ENCODE data around the gene PHF14. TPM values are rescaled to one million over a fixed set of nuclear protein-coding genes. Genes with fewer than 3 reads are reported as not detected.

PHF14 gene
- total and polyA plus RNA-seq, 2 donors (not counting 1 experiment from before 2014, with no cell fraction given): 9.6 to 43.7 TPM

- no peaks in the 10 kb centered on the region for H3K36me3 ChIP-seq (replicated peaks in 1 of 2; ENCODE audit: control extremely low read depth in 1 of 2, control insufficient read depth in 1 of 2, extremely low read depth in 1 of 2, insufficient read depth in 2 of 2, low read length in 1 of 2)
- no peaks in the 10 kb centered on the region for H3K9me3 Mint-ChIP-seq (ENCODE audit: insufficient read depth)
- H3K27ac ChIP-seq (ENCODE audit: low read length in 2 of 2): no peak overlapping the region
- POLR2A ChIA-PET: no interaction called here
- no peaks in the 10 kb centered on the region for H3K4me1 Mint-ChIP-seq
- no peak overlapping the region for H2AFZ ChIP-seq (ENCODE audit: insufficient read depth, low read depth, low read length, poor library complexity, severe bottlenecking)
- no peak overlapping the region for H3K4me3 ChIP-seq (ENCODE audit: control extremely low read depth in 1 of 5, extremely low read depth in 1 of 5, insufficient read depth in 1 of 5, low read depth in 2 of 5, low read length in 4 of 5)
- no peaks in the 10 kb centered on the region for H3K9me3 ChIP-seq (ENCODE audit: control extremely low read depth in 1 of 3, control insufficient read depth in 2 of 3, insufficient read depth in 1 of 3, low read length in 2 of 3)
- no CpG with 5 or more reads among the region's 5 CpGs for WGBS (ENCODE audit: insufficient coverage)
- no peaks in the 10 kb centered on the region for H3K4me1 ChIP-seq (ENCODE audit: control insufficient read depth in 2 of 2, insufficient read depth in 2 of 2, low read length in 2 of 2)
- CTCF ChIA-PET: no interaction called here
- DNase-seq (no peak), ATAC-seq (ENCODE audit: low read depth) (no peak)
- no peaks in the 10 kb centered on the region for H3K79me2 ChIP-seq (ENCODE audit: control insufficient read depth, insufficient read depth, low read length)
- no peaks in the 10 kb centered on the region for H3K27me3 Mint-ChIP-seq
- H3K27ac Mint-ChIP-seq: no peak overlapping the region
- no peak for TF ChIP-seq CTCF (IDR thresholded peaks at IDR 0.05)
- no peak for TF ChIP-seq EZH2 (IDR thresholded peaks at IDR 0.05; ENCODE audit: borderline replicate concordance, insufficient read depth, low read depth, low read length, poor library complexity, severe bottlenecking)
- H3K4me2 ChIP-seq (replicated peaks; ENCODE audit: low read depth, low read length, poor library complexity, severe bottlenecking): no peak overlapping the region
- no peaks in the 10 kb centered on the region for H4K20me1 ChIP-seq (ENCODE audit: control insufficient read depth, insufficient read depth, low read length, poor library complexity, severe bottlenecking)
- H3K9ac ChIP-seq (ENCODE audit: low read length): no peak overlapping the region
- H3K4me3 Mint-ChIP-seq: no peak overlapping the region
- intact Hi-C loops (cut with micrococcal nuclease): no loop called here
- no peaks in the 10 kb centered on the region for H3K27me3 ChIP-seq (replicated peaks in 1 of 4; ENCODE audit: control extremely low read depth in 1 of 4, control insufficient read depth in 3 of 4, insufficient read depth in 4 of 4, low read length in 3 of 4)
These were observed 198.0 kb downstream of the PHF14 start for GRCh38 chr7:11171569-11172192.

GRCh38 chr7:11172835-11173234, 199.2 kb downstream of the PHF14 start:
- ChIA-PET POLR2A (no interaction called here), CTCF (no interaction called here)
- H3K27me3 Mint-ChIP-seq: no peaks in the 10 kb centered on the region
- Histone ChIP-seq H2AFZ (ENCODE audit: insufficient read depth, low read depth, low read length, poor library complexity, severe bottlenecking) (no peak overlapping the region), H3K27ac (ENCODE audit: low read length in 2 of 2) (no peak overlapping the region), H3K79me2 (ENCODE audit: control insufficient read depth, insufficient read depth, low read length) (no peaks in the 10 kb centered on the region), H3K9me3 (ENCODE audit: control extremely low read depth in 1 of 3, control insufficient read depth in 2 of 3, insufficient read depth in 1 of 3, low read length in 2 of 3) (no peaks in the 10 kb centered on the region), H3K27me3 (replicated peaks in 1 of 4; ENCODE audit: control extremely low read depth in 1 of 4, control insufficient read depth in 3 of 4, insufficient read depth in 4 of 4, low read length in 3 of 4) (no peaks in the 10 kb centered on the region), H3K4me1 (ENCODE audit: control insufficient read depth in 2 of 2, insufficient read depth in 2 of 2, low read length in 2 of 2) (no peaks in the 10 kb centered on the region), H3K9ac (ENCODE audit: low read length) (no peak overlapping the region), H3K4me2 (replicated peaks; ENCODE audit: low read depth, low read length, poor library complexity, severe bottlenecking) (no peak overlapping the region), H3K36me3 (replicated peaks in 1 of 2; ENCODE audit: control extremely low read depth in 1 of 2, control insufficient read depth in 1 of 2, extremely low read depth in 1 of 2, insufficient read depth in 2 of 2, low read length in 1 of 2) (no peaks in the 10 kb centered on the region), H3K4me3 (ENCODE audit: control extremely low read depth in 1 of 5, extremely low read depth in 1 of 5, insufficient read depth in 1 of 5, low read depth in 2 of 5, low read length in 4 of 5) (no peak overlapping the region), H4K20me1 (ENCODE audit: control insufficient read depth, insufficient read depth, low read length, poor library complexity, severe bottlenecking) (no peaks in the 10 kb centered on the region)
- H3K27ac Mint-ChIP-seq: no peak overlapping the region
- DNase-seq: no peak
- H3K4me3 Mint-ChIP-seq: no peak overlapping the region
- no peaks in the 10 kb centered on the region for H3K4me1 Mint-ChIP-seq
- intact Hi-C loops (cut with micrococcal nuclease): no loop called here
- no peak for ATAC-seq (ENCODE audit: low read depth)
- H3K9me3 Mint-ChIP-seq (ENCODE audit: insufficient read depth): no peaks in the 10 kb centered on the region
- WGBS (ENCODE audit: insufficient coverage): 100% methylated on average over 2 of the region's 4 CpGs
- no peak for TF ChIP-seq CTCF (IDR thresholded peaks at IDR 0.05)
- no peak for TF ChIP-seq EZH2 (IDR thresholded peaks at IDR 0.05; ENCODE audit: borderline replicate concordance, insufficient read depth, low read depth, low read length, poor library complexity, severe bottlenecking)
